NT2/D1 (cell line): Measurements from ENCODE around the gene AOPEP.

Source experiments
- DNase-seq: peaks from one replicate; pipeline ENCODE4 v3.0.0-alpha.2; 2011; ENCODE audit warnings: low read depth, low spot score
- H3K27me3 ChIP-seq: 2 replicates; pipeline ENCODE4 v1.6.0; 2011; ENCODE audit warnings: mild to moderate bottlenecking; ENCODE audit not compliant: insufficient read length, insufficient read depth
- H3K36me3 ChIP-seq: 2 replicates; pipeline ENCODE4 v1.6.1; 2011; ENCODE audit warnings: mild to moderate bottlenecking, low read length, mixed read lengths; ENCODE audit not compliant: insufficient read depth, insufficient read length
- H3K4me1 ChIP-seq: 2 replicates; pipeline ENCODE4 v1.5.1; 2011; ENCODE audit not compliant: insufficient read depth, insufficient read length
- H3K4me3 ChIP-seq: 2 replicates; pipeline ENCODE4 v1.5.1; 2011; ENCODE audit warnings: low read depth; ENCODE audit not compliant: insufficient read length
- H3K9ac ChIP-seq: 2 replicates; pipeline ENCODE4 v1.6.0; 2011; ENCODE audit warnings: low read depth; ENCODE audit not compliant: insufficient read length
- H3K9me3 ChIP-seq: 2 replicates; pipeline ENCODE4 v1.5.1; 2011; ENCODE audit warnings: mild to moderate bottlenecking, low read length; ENCODE audit not compliant: insufficient read depth
- SUZ12 ChIP-seq: IDR thresholded peaks from 2 replicates; pipeline ENCODE4 v1.6.1; 2011; ENCODE audit not compliant: insufficient read length, insufficient read depth; ENCODE audit errors: extremely low read depth
- YY1 ChIP-seq: IDR thresholded peaks from 2 replicates; pipeline ENCODE4 v1.6.1; 2011; ENCODE audit not compliant: insufficient read length, insufficient read depth
- ZNF274 ChIP-seq: IDR thresholded peaks from 2 replicates; pipeline ENCODE4 v1.6.1; 2011; ENCODE audit warnings: mild to moderate bottlenecking, low read depth, low read length

Gene AOPEP

DNA sequence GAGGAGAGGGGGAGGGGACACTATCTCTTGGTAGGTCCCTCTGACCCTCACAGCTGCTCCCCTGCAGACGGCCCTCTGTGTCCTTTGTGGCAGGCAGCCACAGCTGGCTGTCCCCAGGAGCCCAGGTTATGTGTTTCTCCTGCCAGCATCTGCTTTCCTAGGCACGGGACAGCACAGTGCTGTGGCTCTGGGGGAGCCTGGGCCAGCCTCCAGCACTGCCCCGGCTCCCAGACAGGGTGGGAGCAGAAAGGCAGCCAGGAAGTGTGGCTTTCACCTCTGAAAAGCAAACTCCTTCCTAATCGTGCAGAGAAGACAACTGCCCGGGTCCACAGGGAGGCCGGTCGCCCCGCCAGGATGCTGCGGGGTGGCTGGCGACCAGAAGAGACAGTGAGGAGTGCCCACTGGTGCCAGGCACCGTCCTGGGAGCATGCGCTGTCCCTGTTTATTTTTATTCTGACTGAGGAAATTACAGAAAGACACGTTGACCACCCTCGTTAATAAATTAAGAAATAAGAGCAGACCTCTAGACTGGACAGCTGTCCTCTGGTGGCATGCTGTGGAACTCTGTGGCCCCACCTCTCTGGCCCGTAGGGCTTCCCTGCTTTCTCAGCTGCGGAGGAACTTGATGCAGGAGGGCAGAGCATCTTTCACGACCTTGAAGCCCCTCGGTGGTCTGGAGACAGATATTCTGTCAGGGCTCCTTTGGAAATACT lies 350.7 kb downstream of the AOPEP start:
- peaks cover 15% of the 10 kb centered on the region for H3K4me1 ChIP-seq
- no peaks in the 10 kb centered on the region for H3K27me3 ChIP-seq
- H3K9ac ChIP-seq: no peak overlapping the region
- H3K36me3 ChIP-seq: peaks cover 39% of the 10 kb centered on the region
- no peak for DNase-seq
- H3K9me3 ChIP-seq: no peaks in the 10 kb centered on the region
- no peak for TF ChIP-seq ZNF274
- no peak for TF ChIP-seq SUZ12
- no peak for TF ChIP-seq YY1
- no peak overlapping the region for H3K4me3 ChIP-seq

DNA sequence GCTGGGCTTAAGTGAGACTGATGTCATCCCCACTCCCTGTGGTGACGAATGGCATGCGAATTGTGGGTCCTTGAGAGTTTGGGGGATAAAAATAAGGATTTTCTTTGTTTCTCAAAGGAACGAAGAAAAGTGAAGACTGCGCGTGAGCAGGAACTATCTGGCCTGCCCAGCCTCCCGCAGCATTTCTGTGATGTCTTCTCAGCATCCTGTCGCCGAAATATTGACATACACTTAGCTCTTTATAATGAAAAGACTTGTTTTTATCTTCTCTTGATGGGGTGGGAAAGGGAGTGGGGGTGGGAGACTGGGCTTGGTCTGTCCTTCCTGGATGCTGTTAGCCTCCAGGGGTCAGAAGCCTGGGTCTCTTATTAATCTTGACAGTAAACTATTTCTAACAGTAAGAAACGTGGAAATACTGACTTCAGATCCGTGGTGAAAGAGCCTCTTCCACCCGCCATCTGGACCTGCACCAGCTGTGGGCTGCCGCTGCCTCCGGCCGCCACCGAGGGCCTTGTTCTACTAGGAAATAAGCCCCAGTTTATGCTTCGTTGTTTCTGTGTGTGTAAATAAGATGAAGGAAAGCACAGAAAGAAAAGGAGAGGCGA lies 351.4 kb downstream of the AOPEP start:
- Histone ChIP-seq H3K4me3 (no peak overlapping the region), H3K27me3 (no peaks in the 10 kb centered on the region), H3K36me3 (peaks cover 45% of the 10 kb centered on the region), H3K9me3 (no peaks in the 10 kb centered on the region), H3K9ac (peak overlapping the region; percentile 6), H3K4me1 (peaks cover 15% of the 10 kb centered on the region)
- no peak for DNase-seq
- TF ChIP-seq SUZ12 (no peak), YY1 (no peak), ZNF274 (no peak)

DNA sequence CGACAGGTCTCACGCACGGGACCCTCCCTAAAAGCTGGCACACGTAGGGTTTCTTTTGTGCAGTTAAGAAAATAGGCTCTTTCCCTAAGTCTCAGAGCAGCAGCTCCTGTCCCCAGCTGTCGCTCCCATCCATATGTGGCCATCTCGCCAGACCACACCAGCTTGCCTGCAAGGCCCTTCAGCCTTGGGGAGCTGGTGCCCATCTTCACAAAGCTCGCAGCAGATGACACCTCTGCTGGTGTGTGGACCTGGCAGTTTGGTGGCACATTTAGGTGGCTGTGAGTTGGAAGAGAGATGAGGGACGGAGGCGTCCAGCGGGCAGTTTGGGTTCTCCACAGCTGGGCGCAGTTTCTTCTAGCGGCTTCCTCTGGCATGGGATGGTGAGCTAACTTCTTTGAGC lies 352.0 kb downstream of the AOPEP start:
- Histone ChIP-seq H3K36me3 (peaks cover 49% of the 10 kb centered on the region), H3K9me3 (no peaks in the 10 kb centered on the region), H3K4me3 (no peak overlapping the region), H3K9ac (peak overlapping the region; percentile 6), H3K27me3 (no peaks in the 10 kb centered on the region), H3K4me1 (peaks cover 19% of the 10 kb centered on the region)
- no peak for DNase-seq
- no peak for TF ChIP-seq SUZ12
- TF ChIP-seq ZNF274: no peak
- no peak for TF ChIP-seq YY1

DNA sequence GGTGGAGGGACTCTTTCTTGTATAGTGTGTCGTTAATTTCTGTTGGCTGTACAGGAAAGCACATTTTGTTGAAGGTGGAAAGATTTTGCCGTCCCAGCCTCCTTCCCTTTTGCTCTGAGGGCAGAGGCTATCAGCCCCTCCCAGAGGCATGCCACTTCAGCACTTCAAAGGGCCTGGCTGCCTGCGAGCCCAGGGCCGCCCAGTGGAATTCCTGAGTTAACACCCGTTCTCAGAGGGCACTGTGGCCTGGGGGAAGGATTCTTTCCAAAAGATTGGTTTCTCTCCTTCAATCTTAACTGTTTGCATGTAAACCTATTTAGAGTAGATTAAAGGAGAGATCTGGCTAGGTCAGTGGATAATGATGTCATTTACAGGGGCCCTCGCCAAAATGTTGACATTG lies 352.4 kb downstream of the AOPEP start:
- Histone ChIP-seq H3K4me3 (no peak overlapping the region), H3K9ac (no peak overlapping the region), H3K27me3 (no peaks in the 10 kb centered on the region), H3K9me3 (no peaks in the 10 kb centered on the region), H3K36me3 (peaks cover 48% of the 10 kb centered on the region), H3K4me1 (peaks cover 20% of the 10 kb centered on the region)
- peak; percentile 51 for DNase-seq
- TF ChIP-seq YY1 (no peak), SUZ12 (no peak), ZNF274 (no peak)

DNA sequence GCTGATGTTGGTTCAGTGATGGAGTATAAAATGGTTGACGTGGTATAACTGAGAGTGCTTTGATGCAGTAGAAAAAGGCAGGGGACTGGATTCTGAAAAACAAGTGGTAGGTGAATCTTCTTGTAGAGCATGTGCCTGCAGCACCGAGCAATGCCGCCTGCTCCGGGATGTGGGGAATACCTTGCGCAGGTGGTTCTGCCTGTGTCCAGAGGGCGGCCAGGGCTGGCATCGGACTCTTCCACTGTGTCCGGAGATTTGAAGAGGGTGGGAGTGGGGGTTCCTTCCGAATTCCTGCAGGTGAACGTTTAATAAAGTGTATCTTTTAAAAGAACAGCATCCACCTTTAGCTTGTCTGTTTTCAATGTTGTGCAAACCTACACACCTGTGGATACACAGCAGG lies 353.0 kb downstream of the AOPEP start:
- Histone ChIP-seq H3K36me3 (peaks cover 46% of the 10 kb centered on the region), H3K4me3 (no peak overlapping the region), H3K4me1 (peaks cover 20% of the 10 kb centered on the region), H3K9ac (no peak overlapping the region), H3K9me3 (no peaks in the 10 kb centered on the region), H3K27me3 (no peaks in the 10 kb centered on the region)
- no peak for DNase-seq
- TF ChIP-seq SUZ12 (no peak), ZNF274 (no peak), YY1 (no peak)

DNA sequence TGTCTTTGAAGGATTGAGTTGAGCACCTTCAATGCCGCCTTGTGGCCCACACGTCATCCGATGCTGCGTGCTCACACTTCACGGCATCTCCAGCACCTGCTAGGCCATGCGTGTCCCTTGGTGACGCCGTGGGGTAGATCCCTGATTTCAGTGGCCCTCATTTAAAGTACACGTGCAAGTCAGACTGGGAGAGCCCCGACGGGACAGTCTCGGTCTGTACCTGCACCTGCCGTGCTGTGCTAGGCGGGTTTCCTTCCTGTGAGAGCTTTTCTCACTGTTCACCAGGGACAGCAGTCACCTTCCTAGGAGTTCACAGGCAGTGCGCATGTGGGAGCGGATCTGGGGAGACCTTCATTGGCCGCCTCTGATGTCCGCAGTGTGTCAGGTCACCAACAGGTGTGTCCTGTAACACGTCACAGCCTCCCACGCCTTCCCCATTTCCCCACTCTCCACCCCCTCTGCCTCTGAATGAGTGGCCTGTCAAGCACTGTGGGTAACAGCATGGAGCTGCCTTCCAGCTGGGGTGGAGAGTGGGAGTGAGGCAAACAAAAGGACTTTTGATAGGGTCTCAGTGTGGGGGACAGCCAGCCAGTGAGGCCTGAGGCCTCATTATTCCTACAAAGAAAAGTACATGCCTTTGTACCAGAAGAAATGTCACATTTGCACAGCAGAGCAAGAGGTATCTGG lies 354.6 kb downstream of the AOPEP start:
- DNase-seq: no peak
- peaks cover 24% of the 10 kb centered on the region for H3K4me1 ChIP-seq
- H3K9me3 ChIP-seq: no peaks in the 10 kb centered on the region
- no peak overlapping the region for H3K4me3 ChIP-seq
- H3K36me3 ChIP-seq: peaks cover 52% of the 10 kb centered on the region
- TF ChIP-seq YY1 (no peak), SUZ12 (no peak), ZNF274 (no peak)
- H3K27me3 ChIP-seq: no peaks in the 10 kb centered on the region
- no peak overlapping the region for H3K9ac ChIP-seq

DNA sequence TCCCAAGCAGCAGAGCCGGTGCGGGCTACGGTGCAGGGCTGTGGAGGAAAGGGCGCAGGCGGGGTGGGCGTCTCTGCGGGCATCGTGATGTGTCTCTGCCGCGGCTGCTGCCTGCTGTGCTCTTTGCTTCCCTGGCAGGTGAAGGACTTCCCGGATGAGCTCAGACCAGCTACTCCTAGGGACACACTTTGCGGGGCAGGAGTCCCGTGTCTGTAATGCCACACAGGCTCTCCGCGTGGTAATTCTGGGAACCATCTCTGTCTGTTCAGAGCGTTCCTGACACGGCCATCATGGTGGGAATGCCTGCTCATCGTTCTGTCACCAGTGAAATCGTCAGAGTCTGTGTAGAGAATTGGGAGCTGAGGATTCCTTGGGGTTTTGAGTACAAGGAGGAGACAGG lies 355.5 kb downstream of the AOPEP start:
- Histone ChIP-seq H3K9ac (no peak overlapping the region), H3K9me3 (no peaks in the 10 kb centered on the region), H3K36me3 (peaks cover 55% of the 10 kb centered on the region), H3K27me3 (no peaks in the 10 kb centered on the region), H3K4me3 (no peak overlapping the region), H3K4me1 (peaks cover 27% of the 10 kb centered on the region)
- TF ChIP-seq YY1 (no peak), ZNF274 (no peak)
- no peak for DNase-seq
